CD4-positive, alpha-beta T cell (primary cell): Measurements from ENCODE around the gene GLIS1. TPM values are rescaled to one million over a fixed set of nuclear protein-coding genes. Genes with fewer than 3 reads are reported as not detected.

ENCODE experiments used
- ATAC-seq: fragments of 200-7000 bp; cut with Tn5 transposase; one replicate; pipeline ENCODE4 v1.10.0; 2022; ENCODE audit warnings: mild to moderate bottlenecking; ENCODE audit not compliant: poor library complexity
- CTCF ChIA-PET: fragments of 350-600 bp; sonication (Branson Sonifier 250); formaldehyde crosslinking; loops from one replicate; lab custom pipeline; 2021; ENCODE audit warnings: antibody characterized with exemption, inconsistent platforms; lab: Charles Lee
- POLR2A ChIA-PET: fragments of 350-600 bp; sonication (Branson Sonifier 250); formaldehyde crosslinking; loops from one replicate; lab custom pipeline; 2021; ENCODE audit warnings: antibody characterized with exemption, inconsistent platforms; lab: Charles Lee
- DNase-seq, 14 experiments: peaks; one replicate each; pipeline ENCODE4 v3.0.0-alpha.2; 2013 to 2020; ENCODE audit warnings: mixed read lengths in 2 of 14
- H3K27ac ChIP-seq, 2 donors: one replicate each; pipeline versions ENCODE4 v1.5.1 to v1.7.0; 2013; ENCODE audit warnings: low read length in 2 of 2, low read depth in 1 of 2, mild to moderate bottlenecking in 1 of 2
- H3K27me3 ChIP-seq, 2 experiments: 1 replicate in 1 of 2; 2 replicates in 1 of 2; pipeline versions ENCODE4 v1.6.1 to v1.7.0; 2013; ENCODE audit warnings: low read length in 2 of 2, control low read depth in 1 of 2, mild to moderate bottlenecking in 1 of 2, moderate library complexity in 1 of 2; ENCODE audit not compliant: insufficient read depth in 2 of 2, control insufficient read depth in 1 of 2
- H3K36me3 ChIP-seq: one replicate; pipeline ENCODE4 v1.6.1; 2013; ENCODE audit warnings: low read length, control low read depth; ENCODE audit not compliant: insufficient read depth
- H3K4me1 ChIP-seq: one replicate; pipeline ENCODE4 v1.6.1; 2013; ENCODE audit warnings: low read length, control low read depth; ENCODE audit not compliant: insufficient read depth
- H3K4me3 ChIP-seq: one replicate; pipeline ENCODE4 v1.5.1; 2013; ENCODE audit warnings: mild to moderate bottlenecking, low read length, moderate library complexity
- H3K9me3 ChIP-seq, 2 experiments: 1 replicate in 1 of 2; 2 replicates in 1 of 2; pipeline versions ENCODE4 v1.6.1 to v1.7.0; 2013; ENCODE audit warnings: low read length in 2 of 2, mild to moderate bottlenecking in 2 of 2, control low read depth in 1 of 2, moderate library complexity in 1 of 2; ENCODE audit not compliant: control insufficient read depth in 1 of 2, insufficient read depth in 1 of 2
- H3K27ac Mint-ChIP-seq: one replicate; pipeline ENCODE4 v1.8.0; 2020; ENCODE audit warnings: mixed read lengths
- H3K27me3 Mint-ChIP-seq: one replicate; pipeline ENCODE4 v1.8.0; 2021; ENCODE audit warnings: mixed read lengths
- H3K36me3 Mint-ChIP-seq: one replicate; pipeline ENCODE4 v1.8.0; 2021; ENCODE audit warnings: low read depth, mixed read lengths
- H3K4me1 Mint-ChIP-seq: one replicate; pipeline ENCODE4 v1.8.0; 2021; ENCODE audit warnings: low read depth, mixed read lengths
- H3K4me3 Mint-ChIP-seq: one replicate; pipeline ENCODE4 v1.8.0; 2020; ENCODE audit warnings: mild to moderate bottlenecking, mixed read lengths
- H3K9me3 Mint-ChIP-seq: one replicate; pipeline ENCODE4 v1.8.0; 2020; ENCODE audit warnings: mixed read lengths
- CTCF ChIP-seq: fragments of 200-600 bp; IDR thresholded peaks from one replicate; pipeline ENCODE4 v1.8.0; 2022; ENCODE audit warnings: antibody characterized with exemption, mild to moderate bottlenecking
- intact Hi-C, 2 experiments: fragments of 100-400 bp; cut with DNase I in 1 of 2; cut with micrococcal nuclease in 1 of 2; formaldehyde crosslinking; loops; one replicate each; pipeline versions ENCODE4 v1.15.1 to v1.9.0; 2023 to 2025; cut with DNase I, micrococcal nuclease
- total RNA-seq, 174 experiments: library from RNA in 2 of 174; stranded (reverse) in 2 of 174; gene quantifications; one replicate each; pipeline ENCODE4 v1.2.3 and lab custom pipeline; 2021 to 2026

Gene GLIS1
- total RNA-seq, 2 experiments from 2014 or later: not detected

GRCh38 chr1:53740621-53741105 is 1.7 kb upstream of the GLIS1 start:
- POLR2A ChIA-PET: no interaction called here
- H3K4me1 ChIP-seq: peaks cover 17% of the 10 kb centered on the region
- no peaks in the 10 kb centered on the region for H3K36me3 Mint-ChIP-seq
- no peak overlapping the region for H3K27ac ChIP-seq
- H3K9me3 ChIP-seq: peaks cover 0 to 3% of the 10 kb centered on the region in 2 experiments
- ATAC-seq (no peak), DNase-seq (no peak)
- no peak overlapping the region for H3K4me3 ChIP-seq
- CTCF ChIA-PET: no interaction called here
- H3K27me3 Mint-ChIP-seq: peaks cover 61% of the 10 kb centered on the region
- H3K4me3 Mint-ChIP-seq: peak overlapping the region; percentile 20
- no peak overlapping the region for H3K27ac Mint-ChIP-seq
- peaks cover 36 to 43% of the 10 kb centered on the region in 2 experiments for H3K27me3 ChIP-seq
- H3K9me3 Mint-ChIP-seq: no peaks in the 10 kb centered on the region
- TF ChIP-seq CTCF: no peak
- intact Hi-C loops: no loop called here
- peaks cover 5% of the 10 kb centered on the region for H3K4me1 Mint-ChIP-seq
- no peaks in the 10 kb centered on the region for H3K36me3 ChIP-seq

GRCh38 chr1:53738205-53739108 is 507 bp downstream of the GLIS1 start:
- no peaks in the 10 kb centered on the region for H3K9me3 Mint-ChIP-seq
- TF ChIP-seq CTCF: no peak
- Histone ChIP-seq H3K27me3 (peaks cover 39 to 53% of the 10 kb centered on the region in 2 experiments), H3K27ac (no peak overlapping the region), H3K4me1 (peaks cover 17% of the 10 kb centered on the region), H3K4me3 (peak overlapping the region; percentile 24), H3K9me3 (peaks cover 0 to 3% of the 10 kb centered on the region in 2 experiments), H3K36me3 (no peaks in the 10 kb centered on the region)
- peaks cover 67% of the 10 kb centered on the region for H3K27me3 Mint-ChIP-seq
- intact Hi-C loops: no loop called here
- POLR2A ChIA-PET: no interaction called here
- no peak overlapping the region for H3K27ac Mint-ChIP-seq
- DNase-seq: peak in 1 of 14 experiments; percentile 7
- no peak for ATAC-seq
- CTCF ChIA-PET: no interaction called here
- H3K36me3 Mint-ChIP-seq: no peaks in the 10 kb centered on the region
- H3K4me1 Mint-ChIP-seq: peaks cover 5% of the 10 kb centered on the region
- no peak overlapping the region for H3K4me3 Mint-ChIP-seq

- H3K4me3 Mint-ChIP-seq: no peak overlapping the region
- Histone ChIP-seq H3K9me3 (peaks cover 0 to 3% of the 10 kb centered on the region in 2 experiments), H3K36me3 (no peaks in the 10 kb centered on the region), H3K27me3 (peaks cover 39 to 53% of the 10 kb centered on the region in 2 experiments), H3K27ac (no peak overlapping the region), H3K4me1 (peaks cover 17% of the 10 kb centered on the region), H3K4me3 (no peak overlapping the region)
- DNase-seq (no peak), ATAC-seq (no peak)
- no peaks in the 10 kb centered on the region for H3K36me3 Mint-ChIP-seq
- H3K27ac Mint-ChIP-seq: no peak overlapping the region
- CTCF ChIA-PET: interaction anchor here (0.6 kb wide), 1 partner anchor 718 kb away, joined by 3 read pairs; no protein-coding TSS in a partner anchor
- intact Hi-C loops: no loop called here
- peaks cover 65% of the 10 kb centered on the region for H3K27me3 Mint-ChIP-seq
- TF ChIP-seq CTCF: no peak
- peaks cover 5% of the 10 kb centered on the region for H3K4me1 Mint-ChIP-seq
- POLR2A ChIA-PET: no interaction called here
- no peaks in the 10 kb centered on the region for H3K9me3 Mint-ChIP-seq
These were observed 1.2 kb downstream of the GLIS1 start for GRCh38 chr1:53737648-53738204.
